Measurements from ENCODE around the gene PAK3. TPM values are rescaled to one million over a fixed set of nuclear protein-coding genes. Genes with fewer than 3 reads are reported as not detected.
A peak's percentile ranks its signal among the peaks of the same experiment; 100 is the strongest.

PAK3 gene
- total RNA-seq, 1 experiment from 2014 or later, result 7.5 TPM

DNA sequence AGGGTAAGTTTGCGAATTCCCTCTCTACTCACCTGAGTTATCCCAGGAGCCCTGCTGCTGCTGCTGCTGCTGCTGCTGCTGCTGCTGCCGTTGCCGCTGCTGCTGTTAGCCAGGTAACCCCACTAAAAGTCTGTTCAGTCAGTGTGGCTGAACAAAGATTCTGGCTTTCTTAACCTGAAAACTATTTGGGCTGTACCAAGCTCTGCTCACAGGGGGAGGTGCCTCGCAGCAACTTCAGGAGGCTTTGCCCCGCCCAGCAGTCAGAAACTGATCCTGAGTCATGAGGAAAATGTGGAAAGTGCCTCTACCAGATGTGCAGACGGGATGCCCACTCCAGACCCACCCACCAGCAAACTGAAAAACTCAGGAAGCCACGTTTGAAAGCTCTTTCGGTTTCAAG lies 174.3 kb downstream of the PAK3 start, which contains the start of gene CAPN6:
TSS of gene CAPN6 (minus strand) at position 145 of the 400 bp plus-strand sequence. CDS start 6,547 bp downstream, outside the sequence.
- Histone ChIP-seq H3K18ac (ENCODE audit: insufficient read length, low read depth, low read length) (no peak within 1 kb of the TSS), H3K23me2 (ENCODE audit: insufficient read length, low read depth, low read length, poor library complexity, severe bottlenecking) (no peaks in the 10 kb centered on the region), H3K23ac (ENCODE audit: insufficient read length, low read depth, low read length) (no peak within 1 kb of the TSS), H4K91ac (ENCODE audit: insufficient read length, low read depth, low read length) (no peak within 1 kb of the TSS), H2AFZ (ENCODE audit: low read length) (no peak within 1 kb of the TSS), H3K56ac (ENCODE audit: insufficient read length, low read depth, low read length) (no peak within 1 kb of the TSS), H2BK120ac (ENCODE audit: low read depth, low read length, poor library complexity, severe bottlenecking) (no peak within 1 kb of the TSS), H3K27me3 (ENCODE audit: insufficient read depth, low read length) (no peaks in the 10 kb centered on the region), H3K79me1 (ENCODE audit: insufficient read depth, low read depth, low read length, poor library complexity, severe bottlenecking) (no peaks in the 10 kb centered on the region), H2BK15ac (ENCODE audit: low read depth, low read length) (no peak within 1 kb of the TSS), H3K14ac (ENCODE audit: insufficient read depth, low read length) (no peak within 1 kb of the TSS), H3K79me2 (ENCODE audit: insufficient read depth, low read length) (no peaks in the 10 kb centered on the region), H4K5ac (ENCODE audit: insufficient read length, low read depth, low read length) (no peak within 1 kb of the TSS), H3K4ac (ENCODE audit: low read depth, low read length) (no peak within 1 kb of the TSS), H2BK20ac (ENCODE audit: low read depth, low read length, poor library complexity, severe bottlenecking) (no peak within 1 kb of the TSS), H2BK12ac (ENCODE audit: insufficient read length, low read depth, low read length) (no peak within 1 kb of the TSS), H3K4me2 (ENCODE audit: insufficient read depth, insufficient read length, low read length) (peak within 1 kb of the TSS; percentile 3), H3K27ac (ENCODE audit: insufficient read length, low read depth, low read length) (no peak within 1 kb of the TSS), H2BK5ac (ENCODE audit: insufficient read length, low read length) (no peak within 1 kb of the TSS), H3K9me3 (ENCODE audit: control insufficient read depth, low read depth, low read length) (no peaks in the 10 kb centered on the region), H4K20me1 (ENCODE audit: control insufficient read depth, insufficient read depth, insufficient read length) (no peaks in the 10 kb centered on the region), H3K9ac (ENCODE audit: extremely low read depth, insufficient read length, low read length) (no peak within 1 kb of the TSS), H2AK5ac (ENCODE audit: insufficient read length, low read length) (no peak within 1 kb of the TSS), H3K4me1 (ENCODE audit: insufficient read depth, low read length) (no peaks in the 10 kb centered on the region; the same call in 1 of the 2 replicates), H4K8ac (replicated peaks; ENCODE audit: insufficient read length, low read depth, low read length) (no peak within 1 kb of the TSS), H3T11ph (ENCODE audit: low read length) (no peak within 1 kb of the TSS)
- no peaks in the 10 kb centered on the region for H3K9me3 Mint-ChIP-seq
- TF ChIP-seq, protein P1, sequence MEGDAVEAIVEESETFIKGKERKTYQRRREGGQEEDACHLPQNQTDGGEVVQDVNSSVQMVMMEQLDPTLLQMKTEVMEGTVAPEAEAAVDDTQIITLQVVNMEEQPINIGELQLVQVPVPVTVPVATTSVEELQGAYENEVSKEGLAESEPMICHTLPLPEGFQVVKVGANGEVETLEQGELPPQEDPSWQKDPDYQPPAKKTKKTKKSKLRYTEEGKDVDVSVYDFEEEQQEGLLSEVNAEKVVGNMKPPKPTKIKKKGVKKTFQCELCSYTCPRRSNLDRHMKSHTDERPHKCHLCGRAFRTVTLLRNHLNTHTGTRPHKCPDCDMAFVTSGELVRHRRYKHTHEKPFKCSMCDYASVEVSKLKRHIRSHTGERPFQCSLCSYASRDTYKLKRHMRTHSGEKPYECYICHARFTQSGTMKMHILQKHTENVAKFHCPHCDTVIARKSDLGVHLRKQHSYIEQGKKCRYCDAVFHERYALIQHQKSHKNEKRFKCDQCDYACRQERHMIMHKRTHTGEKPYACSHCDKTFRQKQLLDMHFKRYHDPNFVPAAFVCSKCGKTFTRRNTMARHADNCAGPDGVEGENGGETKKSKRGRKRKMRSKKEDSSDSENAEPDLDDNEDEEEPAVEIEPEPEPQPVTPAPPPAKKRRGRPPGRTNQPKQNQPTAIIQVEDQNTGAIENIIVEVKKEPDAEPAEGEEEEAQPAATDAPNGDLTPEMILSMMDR (conservative IDR thresholded peaks at IDR 0.05), result no peak
- H3K27ac Mint-ChIP-seq, result peak within 1 kb of the TSS; percentile 10 to 20 (median 12); a peak in 4 of 7 replicates
- DNase-seq, result peak; percentile 79
- H3K4me3 Mint-ChIP-seq, result peak within 1 kb of the TSS; percentile 43; a peak in 4 of 5 replicates
- peaks cover 4% of the 10 kb centered on the region; the same call in 1 of the 2 replicates for H3K27me3 Mint-ChIP-seq (ENCODE audit: low read depth)
- peaks cover 24 to 29% of the 10 kb centered on the region in 2 experiments for H3K4me1 Mint-ChIP-seq
- H3K36me3 Mint-ChIP-seq (ENCODE audit: insufficient read depth in 1 of 3, low read depth in 3 of 3), result no peaks in the 10 kb centered on the region
- no CpG with 5 or more reads among the region's 8 CpGs for WGBS (ENCODE audit: extremely low coverage, insufficient read length, low lambda C conversion rate)

Other genes with a start within 250 kb of the PAK3 start
- gene CAPN6, start 174.3 kb downstream of the PAK3 start, total RNA-seq (2021), result 7.2 and 7.4 TPM in 2 replicates